ENCODE results near the gene IL9. TPM values are rescaled to one million over a fixed set of nuclear protein-coding genes. Genes with fewer than 3 reads are reported as not detected.

IL9 gene
- total and polyA plus RNA-seq, 2 of the 13 experiments (the other 11 are each of a cell fraction or from before 2014, with no cell fraction given): not detected

- peak; percentile 62 for TF ChIP-seq FOXO1 (CRISPR knock-in tag; IDR thresholded peaks at IDR 0.05)
These were observed 25.7 kb downstream of the IL9 start (continued) for GRCh38 chr5:135869935-135870334.

GRCh38 chr5:135869276-135869675, 26.4 kb downstream of the IL9 start:
- peak; percentile 45 for ATAC-seq
- Histone ChIP-seq H3K27ac (ENCODE audit: extremely low read length, insufficient read depth, low read length) (peak overlapping the region; percentile 43), H3K4me1 (ENCODE audit: insufficient read depth, low read length) (peaks cover 45% of the 10 kb centered on the region), H3K36me3 (replicated peaks in 1 of 2; ENCODE audit: control insufficient read depth in 1 of 2, insufficient read depth in 2 of 2, low read length in 2 of 2) (no peaks in the 10 kb centered on the region), H3K4me3 (replicated peaks in 1 of 3; ENCODE audit: insufficient read depth in 1 of 3, low read depth in 2 of 3, low read length in 3 of 3) (no peak overlapping the region), H3K4me2 (ENCODE audit: low read depth, low read length) (peak overlapping the region; percentile 38), H3K9ac (ENCODE audit: insufficient read depth, low read depth, low read length) (no peak overlapping the region), H3K27me3 (ENCODE audit: control insufficient read depth in 1 of 2, insufficient read depth in 2 of 2, low read length in 2 of 2) (no peaks in the 10 kb centered on the region; a peak in 1 of 5 replicates), H2AFZ (ENCODE audit: low read length) (no peak overlapping the region), H3K9me3 (ENCODE audit: low read length) (no peaks in the 10 kb centered on the region), H4K20me1 (ENCODE audit: insufficient read depth, low read length) (no peaks in the 10 kb centered on the region), H3K79me2 (ENCODE audit: insufficient read depth, low read length) (no peaks in the 10 kb centered on the region)
- ChIA-PET CTCF (ENCODE audit: low intra/inter-chr PET ratio, low total read pairs) (no interaction called here), POLR2A (no interaction called here)
- WGBS (ENCODE audit: low lambda C conversion rate): 0% methylated on average over 2 of the region's 2 CpGs
- BruUV-seq (replicated peaks): no TSS peak
- DNase-seq (ENCODE audit: low spot score): peak; percentile 65
- in situ Hi-C loops (cut with HindIII; ENCODE audit: extremely low pct_ligation_motif_present, low pct_unique_long_range_greater_than_20kb): loop anchor here (25.0 kb wide), 1 partner anchor 543 kb away; no protein-coding TSS in a partner anchor
- intact Hi-C loops (cut with micrococcal nuclease; ENCODE audit: unreplicated experiment): no loop called here
- peak; percentile 83 for FAIRE-seq
- TF ChIP-seq POGK (CRISPR knock-in tag; conservative IDR thresholded peaks at IDR 0.05) (no peak), ATF2 (CRISPR knock-in tag; IDR thresholded peaks at IDR 0.05) (no peak), ZNF362 (CRISPR knock-in tag; IDR thresholded peaks at IDR 0.05; ENCODE audit: borderline replicate concordance) (no peak), ZNF343 (CRISPR knock-in tag; IDR thresholded peaks at IDR 0.05) (no peak), ZNF761 (CRISPR knock-in tag; conservative IDR thresholded peaks at IDR 0.05) (no peak), ZNF484 (CRISPR knock-in tag; IDR thresholded peaks at IDR 0.05; ENCODE audit: borderline replicate concordance, low read depth) (no peak), ZNF292 (CRISPR knock-in tag; IDR thresholded peaks at IDR 0.05; ENCODE audit: borderline replicate concordance, low read depth) (no peak), BCL6 (CRISPR knock-in tag; IDR thresholded peaks at IDR 0.05) (peak; percentile 92), MTF1 (CRISPR knock-in tag; IDR thresholded peaks at IDR 0.05) (no peak), RBAK (CRISPR knock-in tag; IDR thresholded peaks at IDR 0.05) (no peak), POLR2A (IDR thresholded peaks at IDR 0.05; ENCODE audit: insufficient read depth in 1 of 2, low read depth in 2 of 2, low read length in 2 of 2) (no peak), FOXA3 (CRISPR knock-in tag; IDR thresholded peaks at IDR 0.05) (peak; percentile 55; the same call in 1 of the 2 replicates), HNF1A (IDR thresholded peaks at IDR 0.05; ENCODE audit: low read depth) (no peak), HNF1A (CRISPR knock-in tag; IDR thresholded peaks at IDR 0.05; ENCODE audit: borderline replicate concordance) (no peak), DNMT1 (CRISPR knock-in tag; IDR thresholded peaks at IDR 0.05) (no peak)
